PFSK-1 (cell line): ENCODE data around the gene SLC8A1.

Source experiments
- FOXP2 ChIP-seq: optimal IDR thresholded peaks from 2 replicates; pipeline ENCODE3; 2011; ENCODE audit warnings: borderline replicate concordance, control low read depth, inconsistent platforms; ENCODE audit not compliant: insufficient read depth; ENCODE audit errors: extremely low read length, extremely low read depth
- POLR2AphosphoS5 ChIP-seq: IDR thresholded peaks from 2 replicates; pipeline ENCODE4 v1.6.1; 2012; ENCODE audit warnings: low read depth, mild to moderate bottlenecking, control low read depth, low read length, moderate library complexity
- REST ChIP-seq, 2 experiments: IDR thresholded peaks; 2 replicates each; pipeline versions ENCODE4 v1.6.1 to v1.8.0; 2011 to 2012; ENCODE audit warnings: low read depth in 2 of 2, low read length in 2 of 2, control low read depth in 1 of 2, inconsistent platforms in 1 of 2, mild to moderate bottlenecking in 1 of 2, moderate library complexity in 1 of 2; ENCODE audit not compliant: insufficient read depth in 1 of 2
- TAF1 ChIP-seq: IDR thresholded peaks from 2 replicates; pipeline ENCODE4 v1.6.1; 2012; ENCODE audit warnings: low read length, control low read depth, borderline replicate concordance; ENCODE audit not compliant: insufficient read depth

- no peak for TF ChIP-seq TAF1
- TF ChIP-seq POLR2AphosphoS5 = no peak
- no peak for TF ChIP-seq REST (IDR thresholded peaks at IDR 0.05; ENCODE audit: insufficient read depth in 1 of 2, low read depth in 2 of 2, low read length in 2 of 2)
- no peak for TF ChIP-seq FOXP2
These were observed 178.1 kb downstream of the SLC8A1 start for GRCh38 chr2:40273734-40274182.
